Endothelial cell of umbilical vein (primary cell): Measurements from ENCODE around the gene PRSS3. TPM values are rescaled to one million over a fixed set of nuclear protein-coding genes. Genes with fewer than 3 reads are reported as not detected.

Experiments used
- BruUV-seq: library from RNA; stranded (reverse); fragments of 400-500 nt; replicated peaks from 2 replicates; lab custom pipeline; 2021; lab: Mats Ljungman, UMichigan
- CTCF ChIA-PET: fragments of 300-600, 350-600 bp; sonication (Branson Sonifier 250); formaldehyde crosslinking; loops from one replicate; lab custom pipeline; 2021; ENCODE audit warnings: antibody characterized with exemption, inconsistent platforms; lab: Charles Lee
- POLR2A ChIA-PET: fragments of 300-600, 350-600 bp; sonication (Branson Sonifier 250); formaldehyde crosslinking; loops from one replicate; lab custom pipeline; 2021; ENCODE audit warnings: antibody characterized with exemption, inconsistent platforms; lab: Charles Lee
- DNase-seq: peaks from one replicate; pipeline ENCODE4 v3.0.0-alpha.2; 2011; ENCODE audit warnings: low read depth, low spot score
- FAIRE-seq: peaks from 2 replicates; lab custom pipeline; 2011; peaks lifted over from hg19 to GRCh38; lab: Jason Lieb, UNC
- H2AFZ ChIP-seq: 2 replicates; pipeline ENCODE4 v1.6.0; 2012; ENCODE audit warnings: low read depth, low read length, control low read depth, inconsistent platforms
- H3K27ac ChIP-seq: 2 replicates; pipeline ENCODE4 v1.5.1; 2011; ENCODE audit warnings: low read depth, mild to moderate bottlenecking, control low read depth, low read length, moderate library complexity; ENCODE audit not compliant: insufficient read depth
- H3K27me3 ChIP-seq, 2 experiments: 2 replicates each; pipeline versions ENCODE4 v1.6.0 to v1.6.1; 2011; ENCODE audit warnings: low read length in 2 of 2, mixed read lengths in 1 of 2; ENCODE audit not compliant: control insufficient read depth in 2 of 2, insufficient read depth in 2 of 2
- H3K36me3 ChIP-seq, 2 experiments: 2 replicates in 1 of 2; 3 replicates in 1 of 2; pipeline ENCODE4 v1.5.1; 2011; ENCODE audit warnings: low read length in 2 of 2, mild to moderate bottlenecking in 1 of 2, moderate library complexity in 1 of 2; ENCODE audit not compliant: control insufficient read depth in 2 of 2, insufficient read depth in 2 of 2; ENCODE audit errors: extremely low read depth in 1 of 2
- H3K4me1 ChIP-seq: 3 replicates; pipeline ENCODE4 v1.5.1; 2011; ENCODE audit warnings: mild to moderate bottlenecking, low read length; ENCODE audit not compliant: control insufficient read depth, insufficient read depth; ENCODE audit errors: extremely low read depth
- H3K4me2 ChIP-seq: 2 replicates; pipeline ENCODE4 v1.6.1; 2011; ENCODE audit warnings: low read length, control low read depth, mixed read lengths; ENCODE audit not compliant: insufficient read depth
- H3K4me3 ChIP-seq, 3 experiments: fragments of 200-600 bp in 1 of 3; sonication (generic), shearing (Covaris generic) in 1 of 3; replicated peaks in 1 of 3; 2 replicates each; pipeline ENCODE4 v1.5.1; 2011 to 2016; ENCODE audit warnings: control low read depth in 3 of 3, low read length in 3 of 3, mild to moderate bottlenecking in 2 of 3, inconsistent platforms in 1 of 3, low read depth in 1 of 3, moderate library complexity in 1 of 3; ENCODE audit not compliant: insufficient read depth in 1 of 3
- H3K79me2 ChIP-seq: 2 replicates; pipeline ENCODE4 v1.6.0; 2012; ENCODE audit warnings: low read length, inconsistent platforms; ENCODE audit not compliant: control insufficient read depth, insufficient read depth
- H3K9ac ChIP-seq: replicated peaks from 2 replicates; pipeline ENCODE3; 2011; ENCODE audit warnings: low read length, control low read depth; ENCODE audit not compliant: insufficient read depth; ENCODE audit errors: extremely low read depth
- H3K9me1 ChIP-seq: replicated peaks from 3 replicates; pipeline ENCODE4 v1.6.0; 2011; ENCODE audit warnings: mild to moderate bottlenecking, low read length; ENCODE audit not compliant: control insufficient read depth, insufficient read depth; ENCODE audit errors: extremely low read depth
- H3K9me3 ChIP-seq: replicated peaks from 2 replicates; pipeline ENCODE4 v1.5.1; 2012; ENCODE audit warnings: low read length, inconsistent platforms; ENCODE audit not compliant: control insufficient read depth, insufficient read depth
- H4K20me1 ChIP-seq: replicated peaks from 2 replicates; pipeline ENCODE3; 2011; ENCODE audit warnings: mild to moderate bottlenecking, low read length; ENCODE audit not compliant: control insufficient read depth, insufficient read depth; ENCODE audit errors: extremely low read depth
- CTCF ChIP-seq, 2 donors: IDR thresholded peaks; 1 replicate in 1 of 2; 2 replicates in 1 of 2; pipeline ENCODE4 v1.5.1; 2011; ENCODE audit warnings: low read length in 2 of 2, mild to moderate bottlenecking in 2 of 2, moderate library complexity in 2 of 2, control low read depth in 1 of 2, inconsistent platforms in 1 of 2, low read depth in 1 of 2; ENCODE audit not compliant: insufficient read depth in 1 of 2; ENCODE audit errors: extremely low read depth in 1 of 2
- EZH2 ChIP-seq: IDR thresholded peaks from 2 replicates; pipeline ENCODE4 v1.6.1; 2012; ENCODE audit warnings: borderline replicate concordance, low read depth, mild to moderate bottlenecking, moderate library complexity, low read length, inconsistent platforms; ENCODE audit not compliant: severe bottlenecking
- FOS ChIP-seq: IDR thresholded peaks from 2 replicates; pipeline ENCODE4 v1.6.1; 2011; ENCODE audit warnings: mild to moderate bottlenecking, low read length, moderate library complexity, borderline replicate concordance; ENCODE audit not compliant: insufficient read depth
- GATA2 ChIP-seq: IDR thresholded peaks from 2 replicates; pipeline ENCODE4 v1.7.0; 2011; ENCODE audit warnings: low read depth, mild to moderate bottlenecking, moderate library complexity, mixed read lengths, low read length; ENCODE audit not compliant: insufficient read length, insufficient read depth
- JUN ChIP-seq: IDR thresholded peaks from 2 replicates; pipeline ENCODE4 v1.6.1; 2011; ENCODE audit warnings: borderline replicate concordance, low read depth; ENCODE audit not compliant: insufficient read length, insufficient read depth
- MYC ChIP-seq: IDR thresholded peaks from one replicate; pipeline ENCODE4 v1.6.1; 2011; ENCODE audit warnings: mild to moderate bottlenecking, low read depth, low read length
- POLR2A ChIP-seq: IDR thresholded peaks from 2 replicates; pipeline ENCODE4 v1.6.1; 2012; ENCODE audit warnings: low read depth, mild to moderate bottlenecking, control low read depth, low read length
- POLR2AphosphoS5 ChIP-seq: IDR thresholded peaks from 2 replicates; pipeline ENCODE4 v1.6.1; 2012; ENCODE audit warnings: low read depth, mild to moderate bottlenecking, control low read depth, low read length, moderate library complexity; ENCODE audit not compliant: insufficient read depth
- dilution Hi-C: fragments of 300-500 bp; cut with MboI; formaldehyde crosslinking; loops from one replicate; pipeline ENCODE4 v1.15.0; 2019; ENCODE audit warnings: low sequenced_read_pairs; ENCODE audit not compliant: extremely low pct_ligation_motif_present
- intact Hi-C: fragments of 100-400 bp; cut with micrococcal nuclease; formaldehyde crosslinking; loops from one replicate; pipeline ENCODE4 v1.10.0; 2022
- polyA plus RNA-seq, 4 experiments: library from polyadenylated mRNA; depleted of rRNA in 3 of 4; stranded (reverse) in 3 of 4; unstranded in 1 of 4; fragments of >200 nt; gene quantifications; 2 replicates each; pipeline versions ENCODE4 v1.2.1 to v1.2.3, GENCODE V29; 2011 to 2012; ENCODE audit warnings: missing spikeins in 1 of 4
- total RNA-seq: library from RNA; stranded (reverse); gene quantifications from 2 replicates; pipeline ENCODE4 v1.2.3, GENCODE V29; 2021
- TF ChIP-seq, protein P1 (sequence below): IDR thresholded peaks from 2 replicates; pipeline ENCODE4 v1.6.1; 2011; ENCODE audit not compliant: insufficient read depth, insufficient read length

The PRSS3 gene
- total and polyA plus RNA-seq, 2 donors (not counting 3 experiments of a cell fraction or from before 2014, with no cell fraction given) = 3.7 to 4.4 TPM

DNA sequence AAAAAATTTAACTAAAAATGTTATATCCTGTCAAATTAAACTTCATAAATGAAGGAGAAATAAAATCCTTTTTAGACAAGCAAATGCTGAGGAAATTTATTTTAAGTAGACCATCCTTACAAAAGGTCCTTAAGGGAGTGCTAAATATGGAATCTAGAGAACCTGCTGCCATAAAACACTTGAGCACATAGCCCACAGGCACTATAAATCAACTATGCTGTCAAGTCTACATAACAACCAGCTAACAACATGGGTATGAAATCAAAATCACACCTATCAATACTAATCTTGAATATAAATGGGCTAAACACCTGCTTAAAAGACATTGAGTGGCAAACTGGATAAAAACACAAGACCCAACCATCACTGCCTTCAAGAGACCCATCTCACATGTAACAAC, 15.1 kb upstream of the PRSS3 start:
- TF ChIP-seq GATA2 = no peak
- no peak for TF ChIP-seq POLR2AphosphoS5
- no peak for TF ChIP-seq POLR2A
- no peak for TF ChIP-seq CTCF (IDR thresholded peaks at IDR 0.05; ENCODE audit: extremely low read depth in 1 of 2, insufficient read depth in 1 of 2, low read depth in 1 of 2, low read length in 2 of 2)
- no peak for TF ChIP-seq JUN
- TF ChIP-seq, protein P1, sequence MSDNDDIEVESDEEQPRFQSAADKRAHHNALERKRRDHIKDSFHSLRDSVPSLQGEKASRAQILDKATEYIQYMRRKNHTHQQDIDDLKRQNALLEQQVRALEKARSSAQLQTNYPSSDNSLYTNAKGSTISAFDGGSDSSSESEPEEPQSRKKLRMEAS = no peak
- no peak for TF ChIP-seq MYC
- no peak for TF ChIP-seq FOS
- TF ChIP-seq EZH2 = no peak
- no peak overlapping the region for H3K4me3 ChIP-seq
- no peak overlapping the region for H2AFZ ChIP-seq
- no peaks in the 10 kb centered on the region for H3K9me3 ChIP-seq
- no peaks in the 10 kb centered on the region for H3K27me3 ChIP-seq
- H3K9ac ChIP-seq = no peak overlapping the region
- no peaks in the 10 kb centered on the region for H3K36me3 ChIP-seq
- no TSS peak for BruUV-seq
- intact Hi-C loops (no loop called here), dilution Hi-C loops (no loop called here)
- DNase-seq (no peak), FAIRE-seq (no peak)
- no peak overlapping the region for H3K4me2 ChIP-seq
- no peaks in the 10 kb centered on the region for H3K9me1 ChIP-seq
- no peaks in the 10 kb centered on the region for H3K4me1 ChIP-seq
- POLR2A ChIA-PET = no interaction called here
- H4K20me1 ChIP-seq = no peaks in the 10 kb centered on the region
- CTCF ChIA-PET = interaction anchor here (1.5 kb wide), 1 partner anchor 43 kb away, joined by 5 read pairs; no protein-coding TSS in a partner anchor
- H3K27ac ChIP-seq = no peak overlapping the region
- H3K79me2 ChIP-seq = no peaks in the 10 kb centered on the region
